AG04450 (cell line): ENCODE results near the gene NPLOC4. TPM values are rescaled to one million over a fixed set of nuclear protein-coding genes. Genes with fewer than 3 reads are reported as not detected.

ENCODE experiments used
- CTCF ChIA-PET: fragments of 300-600, 350-600 bp; formaldehyde crosslinking; extraction: SDS; loops from one replicate; lab custom pipeline; 2022; ENCODE audit warnings: antibody characterized with exemption, inconsistent platforms; lab: Charles Lee
- POLR2A ChIA-PET: fragments of 350-600 bp; formaldehyde crosslinking; extraction: SDS; loops from one replicate; lab custom pipeline; 2021; ENCODE audit warnings: antibody characterized with exemption, inconsistent platforms; lab: Yijun Ruan, JAX
- DNase-seq: peaks from one replicate; pipeline ENCODE4 v3.0.0-alpha.2; 2011; ENCODE audit warnings: low read depth, low spot score
- H3K27ac ChIP-seq: one replicate; pipeline ENCODE4 v1.5.1; 2012; ENCODE audit warnings: low read depth, low read length, control low read depth
- H3K27me3 ChIP-seq: one replicate; pipeline ENCODE4 v1.6.0; 2012; ENCODE audit warnings: low read length; ENCODE audit not compliant: control insufficient read depth, insufficient read depth
- H3K4me3 ChIP-seq: 2 replicates; pipeline ENCODE4 v1.5.1; 2011; ENCODE audit warnings: mild to moderate bottlenecking, low read depth, low read length, control low read depth
- H3K9me3 ChIP-seq: 2 replicates; pipeline ENCODE4 v1.5.1; 2012; ENCODE audit warnings: low read length; ENCODE audit not compliant: control insufficient read depth, insufficient read depth
- CTCF ChIP-seq: IDR thresholded peaks from 2 replicates; pipeline ENCODE4 v1.5.1; 2011; ENCODE audit warnings: low read depth, low read length, control low read depth, inconsistent platforms
- polyA plus RNA-seq: library from polyadenylated mRNA; depleted of rRNA; stranded (reverse); fragments of >200 nt; gene quantifications from 2 replicates; pipeline ENCODE4 v1.2.3, GENCODE V29; 2011

NPLOC4 gene
- polyA plus RNA-seq, 1 experiment: 66.5 TPM

GRCh38 chr17:81542431-81543338, 94.2 kb downstream of the NPLOC4 start:
- Histone ChIP-seq H3K27ac (no peak overlapping the region), H3K27me3 (no peaks in the 10 kb centered on the region), H3K9me3 (no peaks in the 10 kb centered on the region; the same call in 1 of the 2 replicates), H3K4me3 (no peak overlapping the region)
- CTCF ChIA-PET: interaction anchor here (1.0 kb wide), 1 partner anchor 59 kb away, joined by 3 read pairs; no protein-coding TSS in a partner anchor
- no peak for DNase-seq
- no peak for TF ChIP-seq CTCF
- POLR2A ChIA-PET: no interaction called here

GRCh38 chr17:81541123-81541522, 95.8 kb downstream of the NPLOC4 start:
- CTCF ChIA-PET: interaction anchor here (0.9 kb wide), 1 partner anchor 20 kb away, joined by 4 read pairs; no protein-coding TSS in a partner anchor
- no peak for TF ChIP-seq CTCF
- H3K27ac ChIP-seq: no peak overlapping the region
- H3K9me3 ChIP-seq: no peaks in the 10 kb centered on the region; the same call in 1 of the 2 replicates
- POLR2A ChIA-PET: no interaction called here
- no peak overlapping the region for H3K4me3 ChIP-seq
- no peak for DNase-seq
- H3K27me3 ChIP-seq: peaks cover 4% of the 10 kb centered on the region

- Histone ChIP-seq H3K27me3 (peaks cover 7% of the 10 kb centered on the region), H3K9me3 (no peaks in the 10 kb centered on the region; the same call in 1 of the 2 replicates), H3K4me3 (no peak overlapping the region), H3K27ac (no peak overlapping the region)
- no peak for DNase-seq
- TF ChIP-seq CTCF: no peak
- ChIA-PET CTCF (interaction anchor here (0.9 kb wide), 1 partner anchor 20 kb away, joined by 4 read pairs; no protein-coding TSS in a partner anchor), POLR2A (interaction anchor here (0.7 kb wide), 1 partner anchor 29 kb away, joined by 3 read pairs; no protein-coding TSS in a partner anchor)
Measured at GRCh38 chr17:81540676-81541027, 96.3 kb downstream of the NPLOC4 start.

GRCh38 chr17:81539961-81540675, 96.8 kb downstream of the NPLOC4 start:
- no peak for TF ChIP-seq CTCF
- POLR2A ChIA-PET: interaction anchor here (0.7 kb wide), 1 partner anchor 28 kb away, joined by 3 read pairs; no protein-coding TSS in a partner anchor

More at GRCh38 chr17:81539961-81540675, 96.8 kb downstream of the NPLOC4 start:
- Histone ChIP-seq H3K4me3 (no peak overlapping the region), H3K9me3 (no peaks in the 10 kb centered on the region; the same call in 1 of the 2 replicates), H3K27ac (no peak overlapping the region), H3K27me3 (peaks cover 7% of the 10 kb centered on the region)
- DNase-seq: no peak
- CTCF ChIA-PET: interaction anchor here (0.9 kb wide), 1 partner anchor 21 kb away, joined by 4 read pairs; no protein-coding TSS in a partner anchor
